ENCODE measurements around the gene NSMCE4A.

The NSMCE4A gene

GRCh38 chr10:121956111-121957061 is 18.6 kb downstream of the NSMCE4A start:
- no peak for DNase-seq (ENCODE audit: low read depth)
- in situ Hi-C loops (cut with HindIII; ENCODE audit: low sequenced_read_pairs) = no loop called here
- H3K4me3 ChIP-seq (ENCODE audit: low read depth, low read length) = no peak overlapping the region
- TF ChIP-seq CTCF (IDR thresholded peaks at IDR 0.05; ENCODE audit: low read depth, low read length, missing control alignments) = no peak

GRCh38 chr10:121952226-121952625 is 22.8 kb downstream of the NSMCE4A start:
- no peak overlapping the region for H3K4me3 ChIP-seq (ENCODE audit: low read depth, low read length)
- in situ Hi-C loops (cut with HindIII; ENCODE audit: low sequenced_read_pairs) = no loop called here
- no peak for TF ChIP-seq CTCF (IDR thresholded peaks at IDR 0.05; ENCODE audit: low read depth, low read length, missing control alignments)
- DNase-seq (ENCODE audit: low read depth) = no peak

GRCh38 chr10:121949451-121949850 is 25.6 kb downstream of the NSMCE4A start:
- no peak overlapping the region for H3K4me3 ChIP-seq (ENCODE audit: low read depth, low read length)
- no peak for TF ChIP-seq CTCF (IDR thresholded peaks at IDR 0.05; ENCODE audit: low read depth, low read length, missing control alignments)
- in situ Hi-C loops (cut with HindIII; ENCODE audit: low sequenced_read_pairs) = no loop called here

GRCh38 chr10:121949049-121949448 is 26.0 kb downstream of the NSMCE4A start:
- no peak for DNase-seq (ENCODE audit: low read depth)
- in situ Hi-C loops (cut with HindIII; ENCODE audit: low sequenced_read_pairs) = no loop called here
- no peak overlapping the region for H3K4me3 ChIP-seq (ENCODE audit: low read depth, low read length)

More at GRCh38 chr10:121949451-121949850, 25.6 kb downstream of the NSMCE4A start:
- DNase-seq (ENCODE audit: low read depth) = no peak

GRCh38 chr10:121947343-121948330 is 27.4 kb downstream of the NSMCE4A start:
- no peak overlapping the region for H3K4me3 ChIP-seq (ENCODE audit: low read depth, low read length)
- in situ Hi-C loops (cut with HindIII; ENCODE audit: low sequenced_read_pairs) = no loop called here
- no peak for TF ChIP-seq CTCF (IDR thresholded peaks at IDR 0.05; ENCODE audit: low read depth, low read length, missing control alignments)
- DNase-seq (ENCODE audit: low read depth) = no peak

More at GRCh38 chr10:121949049-121949448, 26.0 kb downstream of the NSMCE4A start:
- no peak for TF ChIP-seq CTCF (IDR thresholded peaks at IDR 0.05; ENCODE audit: low read depth, low read length, missing control alignments)

- in situ Hi-C loops (cut with HindIII; ENCODE audit: low sequenced_read_pairs) = no loop called here
- DNase-seq (ENCODE audit: low read depth) = peak; percentile 89
- H3K4me3 ChIP-seq (ENCODE audit: low read depth, low read length) = no peak overlapping the region
- TF ChIP-seq CTCF (IDR thresholded peaks at IDR 0.05; ENCODE audit: low read depth, low read length, missing control alignments) = no peak
Measured at GRCh38 chr10:121942749-121943416, 32.1 kb downstream of the NSMCE4A start.
